SK-N-MC (cell line): ENCODE data around the gene COQ5.

Experiments
- EZH2 ChIP-seq: fragments of 200-600 bp; sonication (generic); IDR thresholded peaks from one replicate; pipeline ENCODE4 v1.6.1; 2017; ENCODE audit warnings: antibody characterized with exemption
- POLR2AphosphoS5 ChIP-seq: IDR thresholded peaks from 2 replicates; pipeline ENCODE4 v1.6.1; 2012; ENCODE audit warnings: mild to moderate bottlenecking, low read depth, low read length, borderline replicate concordance

GRCh38 chr12:120557589-120557988 lies 28.6 kb upstream of the COQ5 start:
- TF ChIP-seq EZH2 (no peak), POLR2AphosphoS5 (no peak)
